GM21786 (cell line): Measurements from ENCODE around the gene LRRC4C.
"Not testable (repeated sequence)": the region's sequence is repeated elsewhere in the genome, so short reads cannot be mapped to it uniquely, and the experiment has no call there.

ENCODE experiments used
- ATAC-seq: cut with Tn5 transposase; IDR thresholded peaks from one replicate; pipeline ENCODE4 v1.9.1; 2021; ENCODE audit not compliant: unreplicated experiment

The LRRC4C gene

DNA sequence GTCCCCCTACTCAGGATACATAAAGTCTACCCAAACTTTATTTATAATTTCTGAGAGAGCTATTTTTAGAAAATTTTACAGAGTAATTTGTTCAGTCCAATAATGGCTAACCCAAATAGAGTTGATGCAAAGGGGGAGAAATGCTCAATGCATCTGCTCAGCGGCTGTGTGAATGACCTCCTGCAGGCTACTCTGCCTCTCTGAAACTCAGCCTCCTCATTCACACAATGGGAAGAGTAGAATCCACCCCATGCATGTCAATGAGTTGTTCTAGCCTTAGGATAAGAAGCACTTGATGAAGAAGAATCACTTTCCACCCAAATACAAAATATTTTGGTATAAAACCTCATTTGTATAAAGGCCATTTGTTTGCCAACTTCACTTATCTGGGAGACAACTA lies 1204.0 kb downstream of the LRRC4C start:
- no peak for ATAC-seq

DNA sequence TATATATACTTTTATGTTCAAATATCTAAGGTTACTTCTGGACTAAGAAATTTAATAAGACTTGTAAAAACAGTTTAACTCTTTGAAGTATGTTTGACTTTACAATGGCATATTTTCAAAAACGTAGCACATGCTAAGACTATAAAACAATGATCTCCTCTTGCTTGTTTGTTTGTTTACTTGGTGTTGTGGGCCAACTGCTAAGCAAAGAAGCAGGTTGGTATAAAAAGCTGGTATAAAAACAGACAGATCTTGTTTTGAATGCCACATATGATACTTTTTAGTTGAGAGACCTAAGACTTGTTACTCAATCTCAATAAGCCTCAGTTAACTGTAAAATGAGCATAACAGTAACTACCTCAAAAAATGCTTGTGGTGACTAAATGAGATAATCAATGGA lies 1206.3 kb downstream of the LRRC4C start:
- no peak for ATAC-seq

DNA sequence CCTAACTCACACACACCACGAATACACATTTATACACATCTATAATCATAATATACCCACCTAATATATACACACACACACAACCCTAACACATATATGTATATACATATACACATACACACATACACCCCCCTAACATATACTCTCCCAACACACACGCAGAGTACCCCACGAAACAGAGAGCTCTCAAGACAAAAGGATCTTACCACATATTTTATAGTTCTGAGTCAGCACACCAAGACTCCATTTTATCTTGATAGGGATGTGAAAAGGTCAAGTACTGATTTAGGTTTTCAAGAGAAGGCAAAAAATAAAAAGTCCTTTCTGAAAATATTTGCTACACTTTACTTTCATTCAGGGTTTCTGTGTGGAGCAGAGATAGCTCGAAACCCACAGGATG lies 1207.2 kb downstream of the LRRC4C start:
- ATAC-seq: peak; percentile 63

DNA sequence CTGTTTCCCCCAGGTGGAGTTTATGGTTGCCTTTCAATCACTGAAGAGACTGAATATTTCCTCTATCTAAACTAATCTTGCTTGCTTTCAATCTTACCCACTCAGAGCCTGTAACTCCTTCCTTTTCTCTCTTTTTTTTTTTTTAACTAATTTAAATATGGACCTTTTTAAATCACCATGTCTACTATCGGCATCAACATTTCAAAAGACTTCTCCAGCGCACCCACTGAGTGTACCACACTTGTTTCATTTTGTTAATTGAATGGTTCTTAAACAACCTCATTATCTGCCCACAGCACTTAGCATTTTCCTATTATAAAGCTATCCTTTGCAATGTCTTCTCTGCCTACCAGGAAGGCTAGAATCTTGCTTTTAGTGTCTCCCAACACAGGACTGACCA lies 1212.5 kb downstream of the LRRC4C start:
- ATAC-seq: no peak

DNA sequence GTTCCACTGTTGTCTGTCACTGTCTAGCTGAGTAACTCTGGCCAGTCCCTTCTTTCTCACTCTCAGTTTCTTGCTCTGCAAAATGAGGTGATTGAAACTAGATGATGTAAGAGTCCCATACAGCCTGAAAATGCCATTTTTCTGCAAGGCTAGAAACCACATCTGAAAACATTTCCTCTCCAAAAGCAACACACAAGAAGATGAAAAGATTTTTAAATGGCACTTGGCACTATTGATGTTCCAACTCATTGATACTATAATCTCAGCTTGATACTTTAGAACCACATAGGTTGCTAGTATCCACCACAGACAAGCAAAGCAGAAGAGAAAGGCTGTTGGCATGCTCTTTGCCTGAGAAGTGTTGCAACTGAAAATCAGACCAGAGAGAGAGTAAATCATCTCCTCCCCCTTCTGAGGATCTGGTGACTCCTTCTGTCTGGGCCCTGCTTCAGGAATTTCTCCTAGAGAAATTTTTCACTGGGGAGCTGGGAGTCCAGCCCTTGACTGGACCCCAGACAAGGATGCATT lies 1217.9 kb downstream of the LRRC4C start:
- ATAC-seq: peak; percentile 98

DNA sequence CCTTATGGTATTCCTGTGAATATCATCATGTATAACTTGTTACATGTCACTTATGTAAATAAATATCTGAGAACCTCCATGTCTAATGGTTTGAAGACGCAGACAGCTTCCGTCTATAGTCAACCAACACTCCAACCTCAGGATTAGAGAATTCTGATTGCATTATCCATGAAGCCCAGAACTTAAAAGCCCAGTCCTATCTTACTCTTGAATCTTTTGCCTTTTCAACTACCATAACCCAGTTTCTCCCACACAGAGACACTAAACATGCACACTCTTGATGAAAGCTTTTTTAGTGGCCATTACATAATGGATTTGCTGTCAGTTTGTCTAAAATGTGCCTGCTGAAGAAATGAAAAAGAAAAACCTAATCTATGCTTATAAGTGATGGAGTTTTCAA lies 1219.2 kb downstream of the LRRC4C start:
- no peak for ATAC-seq

DNA sequence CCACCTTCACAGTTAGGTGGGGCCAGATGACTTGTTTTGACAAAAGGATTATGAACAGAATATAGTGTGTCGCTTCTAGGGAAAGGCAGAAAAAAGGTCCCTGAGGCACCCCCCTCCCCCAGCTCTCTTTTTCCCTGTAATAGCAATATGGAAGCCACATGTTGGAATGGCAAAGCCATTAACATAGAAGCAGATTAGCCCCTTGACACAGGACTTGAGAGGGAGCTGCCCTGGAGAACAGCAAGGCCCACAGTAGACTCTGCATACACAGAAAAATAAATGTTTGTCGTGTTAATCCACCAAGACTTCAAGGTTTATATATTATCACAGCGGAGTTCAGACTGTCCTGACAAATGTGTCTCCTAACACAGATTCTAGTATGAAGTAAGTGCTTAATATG lies 1222.9 kb downstream of the LRRC4C start:
- ATAC-seq: no peak

DNA sequence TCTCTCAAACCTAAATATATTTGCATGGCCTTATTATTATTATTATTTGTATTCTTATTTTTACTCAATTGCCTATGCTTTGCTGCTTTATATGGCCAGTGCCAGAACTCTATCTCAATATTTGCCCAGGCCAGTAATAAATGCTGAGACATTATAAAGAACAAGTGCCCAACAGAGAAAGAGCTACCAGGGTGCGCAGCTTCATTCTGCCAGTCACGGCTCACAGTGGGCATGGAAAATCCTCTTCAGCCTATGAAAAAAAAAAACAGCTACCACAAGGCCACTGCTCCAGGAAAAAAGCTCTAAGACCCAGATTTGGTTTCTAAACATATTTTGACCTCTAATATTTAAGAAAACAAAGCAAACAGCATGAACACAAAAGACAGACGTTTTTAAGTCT lies 1223.6 kb downstream of the LRRC4C start:
- no peak for ATAC-seq

DNA sequence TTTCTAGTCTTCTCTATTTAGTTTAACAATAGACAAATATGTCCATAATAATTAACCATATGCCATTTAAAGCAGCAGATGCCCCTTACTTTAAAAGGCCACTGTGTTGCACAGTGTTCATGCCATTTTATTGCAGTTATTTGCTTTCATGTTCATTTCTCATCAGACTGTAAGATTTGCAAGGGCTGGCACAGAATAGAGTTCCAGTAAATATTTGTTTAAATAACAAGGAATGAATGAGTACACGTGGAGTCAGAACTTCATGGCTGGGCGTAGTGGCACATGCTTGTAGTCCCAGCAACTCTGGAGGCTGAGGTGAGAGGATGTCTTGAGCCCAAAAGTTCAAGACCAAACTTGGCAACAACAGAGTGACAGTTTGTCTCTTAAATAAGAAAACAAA lies 1228.6 kb downstream of the LRRC4C start:
- ATAC-seq: no peak

DNA sequence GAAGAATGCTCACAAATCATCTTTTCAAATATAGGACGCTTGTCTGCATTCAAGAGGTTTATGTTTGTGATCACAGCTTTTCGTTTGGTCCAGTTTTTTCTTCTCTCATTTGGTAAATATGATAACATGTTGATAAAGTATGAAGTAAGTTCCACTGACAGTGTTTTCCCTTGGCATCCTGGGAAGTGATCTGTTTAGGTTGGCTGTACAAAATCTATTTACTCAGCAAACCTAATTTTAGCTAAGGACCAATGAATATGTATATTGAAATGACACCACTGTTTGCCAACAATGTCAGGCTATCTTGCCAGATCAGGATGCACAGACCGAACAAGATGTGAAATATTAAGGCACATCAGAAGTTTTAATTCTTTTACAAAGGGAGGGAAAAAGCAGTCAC lies 1230.8 kb downstream of the LRRC4C start:
- no peak for ATAC-seq

DNA sequence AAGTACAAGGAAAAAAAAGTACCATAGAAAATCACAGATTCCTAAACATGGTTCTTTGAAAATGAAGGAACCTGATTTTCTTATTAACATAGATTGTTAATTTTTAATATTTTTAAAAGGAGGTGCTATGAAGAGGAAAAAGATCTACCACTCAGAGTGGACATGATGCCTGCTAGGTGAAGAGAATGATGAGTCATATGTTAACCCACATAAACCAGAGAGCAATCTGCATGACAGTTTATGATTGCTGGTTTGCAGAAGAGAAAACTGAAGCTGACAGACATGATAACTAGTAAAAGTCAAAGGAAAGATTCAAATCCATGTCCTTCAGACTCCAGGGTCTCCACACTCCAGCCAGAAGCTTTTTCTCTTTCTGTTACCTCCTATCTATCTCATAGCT lies 1231.7 kb downstream of the LRRC4C start:
- peak; percentile 91 for ATAC-seq

DNA sequence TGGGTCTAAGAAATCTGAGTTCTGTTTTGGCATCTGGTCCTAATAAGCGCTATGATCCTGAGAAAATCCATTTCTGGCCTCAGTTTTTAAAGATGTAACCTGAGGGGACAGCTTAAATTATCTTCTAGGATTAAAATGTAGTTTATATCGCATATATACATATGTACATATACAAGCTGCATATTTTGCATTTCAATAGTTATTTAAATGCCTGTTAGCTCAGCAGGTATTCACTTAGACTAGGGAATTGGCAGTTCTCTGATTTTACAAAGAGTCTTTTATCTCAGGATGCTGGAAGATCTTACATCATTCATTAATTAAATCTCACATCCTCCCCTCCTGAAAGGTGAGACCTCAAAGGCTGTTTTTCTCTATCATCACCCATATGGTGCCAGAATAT lies 1232.8 kb downstream of the LRRC4C start:
- ATAC-seq: no peak

DNA sequence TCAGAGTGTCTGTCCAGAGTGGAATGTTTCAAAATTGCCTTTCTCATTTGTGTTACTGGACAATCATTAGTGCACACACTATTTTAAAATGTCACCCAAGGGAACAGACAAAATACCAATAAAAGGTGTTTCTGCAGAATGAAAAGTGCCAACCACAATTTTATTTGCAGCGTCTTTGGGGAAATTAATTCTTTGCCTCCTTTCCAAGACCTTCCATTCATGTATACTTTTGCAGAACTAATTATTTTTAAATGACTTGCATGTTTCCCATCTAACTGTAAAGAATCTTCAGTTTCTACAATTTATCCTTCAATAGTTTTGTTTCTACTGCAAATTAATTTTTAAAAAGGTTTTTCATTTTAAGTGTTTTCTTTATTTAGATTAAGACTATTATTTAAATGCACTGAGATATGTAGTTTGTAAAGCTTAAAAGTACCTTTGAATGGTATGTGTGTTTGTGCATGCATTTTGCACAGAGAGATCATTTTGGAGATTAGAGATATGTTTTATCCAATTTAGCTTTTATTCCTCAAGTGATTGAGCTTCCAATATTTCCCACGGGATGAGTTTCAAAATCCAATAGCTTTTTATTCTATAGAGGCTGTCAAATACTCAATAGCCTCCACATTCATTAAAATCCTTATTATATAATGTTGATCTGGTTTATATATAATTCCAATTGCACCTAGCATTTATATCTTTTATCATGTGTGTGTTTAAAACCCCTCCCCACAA lies 1235.7 kb downstream of the LRRC4C start:
- no peak for ATAC-seq

DNA sequence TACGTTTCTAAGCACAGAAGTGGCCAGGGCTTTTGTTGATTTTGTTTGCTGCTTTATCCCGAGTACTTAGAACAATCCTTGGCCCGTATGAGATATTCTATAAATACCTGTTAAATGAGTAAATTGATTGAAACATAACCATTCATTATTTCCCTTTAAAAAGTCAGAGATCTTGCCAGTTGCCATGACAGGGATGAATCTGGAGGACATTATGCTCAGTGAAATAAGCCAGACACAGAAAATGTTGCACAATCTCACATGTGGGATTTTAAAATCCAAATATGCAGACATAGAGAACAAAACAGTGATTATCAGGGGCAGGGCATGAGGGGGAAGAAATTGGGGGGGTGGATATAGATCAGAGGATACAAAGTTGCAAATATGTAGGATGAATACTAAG lies 1240.1 kb downstream of the LRRC4C start:
- no peak for ATAC-seq

DNA sequence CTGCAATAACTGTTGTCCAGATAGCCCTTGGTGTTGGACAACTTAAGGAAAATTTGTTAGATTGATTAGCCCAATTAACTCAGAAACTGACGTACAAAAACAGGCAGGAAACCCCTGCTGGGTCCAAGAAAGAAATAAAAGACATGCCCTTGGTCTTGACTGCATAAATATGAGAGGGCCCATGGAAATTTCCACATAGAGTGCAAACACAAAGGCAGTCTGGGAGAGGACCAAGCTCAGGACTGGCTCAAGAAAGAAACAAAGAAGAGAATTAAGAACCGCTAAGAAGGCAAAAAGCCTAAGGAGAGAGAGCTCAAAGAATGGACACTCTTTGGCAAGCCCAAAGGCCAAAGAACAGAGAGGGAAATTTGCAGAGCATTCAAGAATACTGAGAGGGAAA lies 1243.9 kb downstream of the LRRC4C start:
- ATAC-seq: no peak

DNA sequence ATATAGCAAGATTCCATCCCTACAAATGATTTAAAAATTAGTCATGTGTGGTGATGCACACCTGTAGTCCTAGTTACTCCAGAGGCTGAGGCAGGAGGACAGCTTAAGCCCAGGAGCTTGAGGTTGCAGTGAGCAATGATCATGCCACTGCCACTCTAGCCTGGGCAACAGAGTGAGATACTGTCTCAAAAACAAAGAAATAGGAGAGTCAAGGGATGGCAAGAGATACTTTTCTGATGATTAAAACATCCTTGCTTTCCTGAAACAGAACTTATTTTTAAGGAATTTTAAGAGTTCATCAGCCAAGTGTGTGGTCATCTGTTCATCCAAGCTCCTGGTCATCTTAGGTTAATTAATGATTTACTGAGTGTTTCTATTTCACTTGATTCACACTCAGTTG lies 1252.0 kb downstream of the LRRC4C start:
- no peak for ATAC-seq

DNA sequence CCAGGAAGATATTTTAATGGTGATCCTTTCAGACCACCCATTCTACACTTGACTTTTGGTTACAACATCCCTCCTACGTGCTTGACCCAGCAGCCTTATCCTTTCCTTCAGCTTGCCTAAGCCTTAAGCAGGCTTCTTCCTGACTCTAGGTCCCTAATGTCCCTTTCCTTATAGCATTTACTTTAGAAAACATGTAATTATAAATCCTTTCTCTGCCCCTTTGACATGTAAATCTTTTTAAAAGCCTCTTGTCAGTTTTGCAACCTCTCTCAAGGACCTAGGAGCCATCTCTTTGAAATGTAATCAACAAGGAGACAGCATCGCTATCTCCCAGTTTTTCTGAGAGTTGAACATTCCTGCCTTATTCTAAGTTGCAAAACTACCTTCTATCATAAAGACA lies 1255.2 kb downstream of the LRRC4C start:
- ATAC-seq: no peak

DNA sequence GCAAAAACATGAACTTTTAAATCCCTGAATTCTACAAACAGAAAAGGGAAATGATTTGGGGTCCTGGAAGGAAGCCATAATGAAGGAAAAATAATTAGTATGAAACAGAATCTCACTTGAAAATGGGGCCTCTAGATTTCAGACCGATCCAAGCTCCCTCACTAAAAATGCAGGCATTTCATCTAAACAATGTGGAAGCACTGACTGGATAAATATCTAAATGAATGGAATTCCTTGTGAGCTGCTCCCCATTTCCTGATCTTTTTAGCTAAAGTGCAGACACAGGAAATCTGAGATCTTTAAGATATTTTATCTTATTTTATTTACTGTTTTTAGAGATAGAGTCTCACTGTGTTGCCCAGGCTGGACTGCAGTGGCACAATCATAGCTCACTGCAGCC lies 1255.8 kb downstream of the LRRC4C start:
- no peak for ATAC-seq

DNA sequence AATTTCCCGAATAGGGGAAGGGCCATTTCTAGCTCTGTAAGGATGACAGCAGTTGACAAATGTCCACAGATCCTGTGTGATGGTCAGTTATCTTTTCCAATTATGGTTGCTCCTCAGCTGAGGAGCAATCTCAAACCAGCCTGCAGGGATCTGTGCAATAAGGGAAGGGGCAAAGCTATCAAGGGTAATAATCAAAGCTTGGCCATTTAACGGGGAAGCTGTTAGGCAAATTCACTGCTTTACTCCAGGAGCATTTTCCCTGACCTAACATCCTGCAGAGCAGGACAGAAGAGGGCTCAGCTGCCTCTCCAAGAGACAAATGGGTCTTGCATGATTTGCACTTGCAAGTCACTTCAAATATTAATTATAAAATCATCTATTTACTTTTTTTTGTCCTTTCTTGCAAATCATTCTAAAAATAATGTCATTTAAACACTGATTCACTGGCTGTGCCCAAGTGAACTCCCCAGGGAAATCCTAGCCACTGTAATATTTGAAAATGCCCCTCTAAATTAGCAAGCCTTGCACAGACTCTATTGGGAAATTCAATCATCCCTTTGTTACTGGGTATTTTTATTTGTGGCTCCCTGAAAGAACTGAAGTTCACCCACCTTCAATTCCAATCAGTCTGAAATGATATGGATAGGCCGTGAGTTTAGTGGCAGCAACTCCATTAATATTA lies 1256.7 kb downstream of the LRRC4C start:
- no peak for ATAC-seq

DNA sequence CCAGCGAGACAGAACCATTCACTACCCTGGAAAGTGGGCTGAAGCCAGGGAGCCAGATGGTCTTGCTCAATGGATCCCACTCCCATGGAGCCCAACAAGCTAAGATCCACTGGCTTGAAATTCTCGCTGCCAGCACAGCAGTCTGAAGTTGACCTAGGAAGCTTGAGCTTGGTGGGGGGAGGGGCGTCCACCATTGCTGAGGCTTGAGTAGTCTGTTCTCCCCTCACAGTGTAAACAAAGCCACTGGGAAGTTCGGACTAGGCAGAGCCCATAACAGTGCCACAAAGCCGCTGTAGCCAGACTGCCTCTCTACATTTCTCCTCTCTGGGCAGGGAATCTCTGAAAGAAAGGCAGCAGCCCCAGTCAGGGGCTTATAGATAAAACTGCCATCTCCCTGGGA lies 1266.9 kb downstream of the LRRC4C start:
- ATAC-seq: not testable (repeated sequence)

DNA sequence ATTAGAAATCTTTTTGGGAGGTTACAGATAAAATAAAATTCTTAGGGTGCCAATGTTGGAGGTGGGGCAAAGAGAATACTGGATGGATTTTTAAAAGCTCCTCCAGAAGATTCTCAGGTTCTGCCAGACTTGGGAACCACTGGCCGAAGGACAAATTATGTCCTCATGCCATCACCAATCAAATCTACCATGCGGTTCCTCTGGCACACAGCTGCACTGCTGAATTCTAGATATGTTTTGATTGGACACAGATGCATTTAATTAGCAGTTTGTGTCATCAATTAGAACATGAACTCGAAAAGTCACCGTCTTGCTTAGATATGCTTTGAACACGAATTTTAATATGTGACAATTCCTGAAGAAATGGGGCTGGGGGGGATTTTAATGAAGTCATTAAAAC lies 1269.2 kb downstream of the LRRC4C start:
- ATAC-seq: no peak

DNA sequence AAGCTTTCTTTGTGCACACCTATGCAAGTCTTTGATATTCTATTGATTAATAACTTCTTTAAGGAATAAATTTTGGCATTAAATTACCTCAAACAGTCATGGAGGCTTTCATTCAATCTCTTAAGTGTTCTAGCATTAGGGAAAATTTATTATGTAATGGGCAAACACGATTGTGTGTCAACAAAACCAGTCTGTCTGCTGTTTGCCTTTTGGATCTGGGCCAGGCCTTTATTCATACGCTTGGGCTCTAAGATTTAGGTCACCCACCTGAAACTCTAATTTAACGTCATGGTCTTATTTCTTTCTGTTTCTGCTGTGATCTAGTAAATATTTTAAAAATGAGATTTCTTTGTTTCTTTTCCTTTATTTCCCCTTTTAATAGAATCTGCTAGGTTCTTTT lies 1270.6 kb downstream of the LRRC4C start:
- no peak for ATAC-seq

DNA sequence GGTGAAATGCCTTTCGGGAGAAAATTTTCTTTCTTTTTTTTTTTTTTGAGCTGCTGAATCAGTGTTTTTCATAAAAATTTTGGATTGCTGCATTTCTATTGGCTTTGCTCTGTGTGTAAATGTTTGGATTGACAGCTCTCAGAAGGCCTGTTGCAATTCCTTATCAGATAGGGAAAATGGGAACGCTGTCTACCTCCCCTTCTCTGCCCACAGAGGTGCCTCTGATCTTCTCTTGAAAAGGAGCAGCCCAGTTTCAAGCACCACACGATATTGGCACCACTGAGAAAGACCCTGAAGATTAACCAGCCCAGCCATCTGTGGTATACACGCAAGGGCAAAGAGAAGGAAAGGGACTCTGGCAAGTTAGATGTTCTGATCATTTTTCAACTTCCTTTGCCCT lies 1272.2 kb downstream of the LRRC4C start:
- ATAC-seq: no peak
